Ureter (tissue), 1 donor: Measurements from ENCODE around the gene SLC9A5. TPM values are rescaled to one million over a fixed set of nuclear protein-coding genes. Genes with fewer than 3 reads are reported as not detected.
A peak's percentile ranks its signal among the peaks of the same experiment; 100 is the strongest.

Experiments used
- DNase-seq: peaks from one replicate; pipeline ENCODE4 v3.0.0-alpha.2; 2020; ENCODE audit warnings: low spot score
- total RNA-seq: library from RNA; stranded (reverse); gene quantifications from one replicate; pipeline ENCODE4 v1.2.4, GENCODE V29; 2023
- donor health status: DM: yes; HTN: yes; CAD: no.

The SLC9A5 gene
- total RNA-seq, 1 donor from 2014 or later: 0.86 TPM

DNA sequence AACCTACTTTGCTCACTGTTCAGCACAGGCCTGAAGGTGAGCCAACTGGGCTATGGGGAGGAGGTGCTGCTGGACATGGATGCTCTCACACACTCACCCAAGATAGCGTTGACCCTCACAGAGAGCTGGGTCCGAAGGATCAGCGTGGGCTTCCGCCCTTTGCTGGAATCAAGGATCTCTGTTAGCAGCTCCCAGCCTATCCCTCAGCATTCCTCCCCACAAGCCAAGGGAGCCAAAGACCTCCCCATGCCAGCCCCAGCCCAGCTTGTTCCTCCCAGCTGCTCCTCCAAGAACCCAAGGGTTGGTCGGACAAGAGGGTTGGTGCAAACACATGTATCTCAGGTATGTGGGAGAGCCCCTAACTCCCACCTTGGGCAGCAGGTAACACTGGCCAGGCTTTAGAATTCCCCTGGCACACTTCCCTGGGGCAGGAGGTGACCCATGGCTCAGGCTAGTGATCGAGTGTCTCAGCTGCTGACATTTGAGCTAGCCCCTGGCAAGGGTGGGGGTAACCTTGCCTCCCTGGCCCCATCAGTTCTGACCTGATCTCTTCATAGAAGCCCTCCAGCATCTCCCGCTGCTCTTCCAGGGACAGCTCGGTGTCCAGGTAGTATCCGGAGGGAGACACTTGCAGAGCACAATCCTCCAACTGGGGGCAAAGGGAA, 9.8 kb upstream of the SLC9A5 start:
- DNase-seq: no peak

DNA sequence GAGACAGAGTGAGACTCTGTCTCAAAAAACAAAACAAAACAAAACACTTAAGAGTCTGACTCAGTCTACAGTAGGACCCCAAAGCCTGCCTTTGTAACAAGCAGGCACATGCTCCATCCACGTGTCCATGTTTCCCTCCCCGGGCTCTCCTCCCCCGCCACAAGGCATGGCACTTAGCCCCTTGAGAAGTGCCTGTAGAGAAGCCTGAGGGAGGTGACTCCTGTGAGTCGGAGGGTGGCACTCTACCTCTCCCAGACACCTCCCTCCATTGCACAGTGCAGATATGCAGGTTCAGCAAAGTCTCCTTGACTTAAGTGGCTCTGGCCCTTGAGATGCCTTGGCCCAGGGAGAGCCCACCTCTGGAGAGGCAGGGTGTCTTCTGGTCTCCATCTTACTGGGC, 8.3 kb upstream of the SLC9A5 start:
- no peak for DNase-seq

DNA sequence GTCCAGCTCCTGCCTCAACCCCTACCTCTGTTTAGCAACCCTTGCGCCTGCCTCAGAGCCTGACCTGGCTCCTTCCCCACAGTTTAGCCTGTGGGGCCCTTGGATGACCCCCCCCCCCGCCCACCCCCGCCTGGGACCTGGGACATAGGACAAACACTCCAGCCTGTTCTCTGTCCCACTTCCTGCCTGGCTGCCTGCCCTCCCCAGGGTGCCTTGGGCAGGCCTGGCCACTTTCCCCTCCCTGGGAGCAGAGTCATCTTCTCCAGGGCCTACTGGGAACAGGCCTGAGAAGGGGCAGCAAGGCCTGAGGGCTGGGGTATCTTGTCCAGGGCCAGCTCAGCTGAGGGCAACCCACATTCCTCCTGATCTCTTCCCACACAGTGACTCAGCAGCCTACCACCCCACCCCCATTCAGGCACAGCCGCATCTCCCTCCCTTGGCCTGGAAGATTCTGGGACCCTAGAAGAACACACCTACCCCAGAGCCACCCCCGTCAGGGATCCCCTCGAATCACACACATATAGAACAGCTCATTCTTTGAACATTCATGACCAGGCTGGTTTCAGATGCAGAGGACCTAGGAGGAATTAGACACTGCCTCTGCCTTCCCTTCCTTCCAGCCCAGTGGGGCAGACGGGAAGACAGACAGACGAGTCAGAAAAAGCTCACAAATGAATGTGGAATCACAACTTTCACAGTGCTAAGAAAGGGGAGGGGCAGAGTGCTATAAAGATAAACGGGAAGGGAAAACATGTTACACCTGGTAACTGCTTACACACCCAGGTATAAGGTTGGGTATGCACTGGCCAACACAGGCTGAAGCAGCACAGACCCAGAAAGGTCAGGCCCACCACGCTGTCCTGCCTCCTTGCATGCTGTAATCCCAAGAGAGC, 7.5 kb upstream of the SLC9A5 start:
- DNase-seq: no peak

DNA sequence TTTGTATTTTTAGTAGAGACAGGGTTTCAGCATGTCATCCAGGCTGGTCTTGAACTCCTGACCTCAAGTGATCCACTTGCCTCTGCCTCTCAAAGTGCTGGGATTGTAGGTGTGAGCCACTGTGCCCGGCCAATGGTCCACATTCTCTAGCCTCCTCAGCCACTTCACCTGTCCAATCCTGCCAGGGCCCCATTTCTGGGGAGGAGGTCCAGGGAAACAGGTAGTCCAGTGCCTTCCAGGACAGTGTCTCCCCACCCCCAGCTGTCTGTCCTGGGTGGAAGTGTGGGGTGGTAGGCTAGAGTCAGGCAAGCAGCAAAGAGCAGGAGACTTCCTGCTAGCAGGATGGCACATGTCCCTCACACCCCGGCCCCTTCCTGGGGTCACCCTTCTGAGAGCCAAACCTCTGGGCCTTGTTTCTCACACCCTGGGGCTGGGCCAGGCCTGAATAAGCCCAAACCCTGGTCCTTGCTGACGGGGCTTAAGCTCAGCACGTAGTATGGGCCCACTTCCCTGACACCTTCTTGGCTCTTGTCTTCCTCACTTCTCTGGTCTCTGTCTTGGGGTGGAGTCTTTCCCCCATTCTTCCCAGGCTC, 6.5 kb upstream of the SLC9A5 start:
- no peak for DNase-seq

DNA sequence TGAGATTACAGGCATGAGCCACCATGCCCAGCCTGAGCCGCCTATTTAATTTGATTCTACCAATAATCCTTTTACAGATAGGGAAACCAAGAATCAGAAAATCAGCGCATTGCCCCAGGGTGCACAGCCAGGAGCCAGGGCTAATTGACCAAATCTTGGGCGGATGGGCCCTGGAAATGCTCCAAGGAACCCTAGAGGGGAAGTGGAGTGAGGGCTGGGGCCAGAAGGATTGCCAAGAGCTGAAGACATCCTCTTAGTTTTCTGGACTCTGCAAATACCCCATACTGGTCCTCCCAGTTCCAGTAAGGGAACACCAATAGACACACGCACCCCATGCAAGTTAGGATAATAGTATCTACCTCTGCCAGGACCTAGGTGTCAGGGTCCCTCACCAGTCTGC, 5.3 kb upstream of the SLC9A5 start:
- DNase-seq: no peak

DNA sequence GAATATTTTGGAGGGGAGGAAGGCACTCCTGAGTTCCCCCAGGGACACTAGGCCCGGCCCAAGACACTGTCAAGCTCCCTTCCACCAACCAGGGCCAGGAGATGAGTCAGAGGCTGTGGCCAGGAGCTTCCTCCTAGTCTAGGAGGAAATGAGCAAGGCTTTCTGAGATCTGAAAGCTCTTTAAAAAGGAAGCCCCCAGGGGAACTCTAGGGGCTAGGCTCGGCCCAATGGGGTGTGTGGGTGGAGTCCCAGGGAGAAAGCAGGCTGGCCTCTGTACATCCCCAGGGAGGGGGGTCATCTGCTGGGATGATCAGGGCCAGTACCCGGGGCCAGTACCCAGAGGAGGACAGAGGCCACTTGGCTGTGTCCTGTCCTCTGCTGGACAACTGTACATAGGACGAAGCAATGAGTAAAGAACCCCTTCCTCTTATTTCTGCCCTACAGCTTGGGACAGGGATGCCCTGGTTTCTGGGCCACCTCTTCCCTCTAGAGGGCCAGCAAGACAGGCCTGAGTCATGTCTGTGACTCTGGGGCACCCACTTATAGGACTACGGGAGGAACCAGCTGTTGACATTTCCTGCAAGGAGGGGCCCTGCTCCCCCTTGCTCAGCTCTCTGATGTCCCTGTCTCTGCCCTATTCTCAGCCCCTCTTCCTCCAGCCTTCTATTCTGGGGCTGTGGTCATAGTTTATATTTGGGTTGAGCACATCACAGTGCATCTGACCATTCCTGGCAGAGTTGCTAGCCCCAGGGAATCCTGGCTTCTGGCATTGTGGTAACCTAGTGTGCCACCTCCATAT, 4.2 kb upstream of the SLC9A5 start:
- DNase-seq: peak; percentile 75

DNA sequence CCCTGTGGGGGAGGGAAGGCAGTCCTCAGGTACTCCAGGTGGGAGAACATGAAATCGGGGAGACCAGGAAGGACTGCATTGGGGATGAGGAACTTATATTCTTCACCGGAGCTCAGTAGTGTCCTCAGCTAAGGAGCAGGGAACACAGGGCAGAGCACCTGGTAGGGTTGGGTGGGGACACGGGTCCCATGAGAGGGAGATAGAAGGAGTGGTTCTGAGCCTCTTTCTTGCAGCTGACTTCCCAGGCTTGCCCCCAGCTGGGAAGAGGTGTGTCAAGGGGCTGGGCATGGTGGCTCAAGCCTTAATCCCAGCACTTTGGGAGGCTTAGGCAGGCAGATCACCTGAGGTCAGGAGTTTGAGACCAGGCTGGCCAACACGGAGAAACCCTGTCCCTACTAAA, 3.6 kb upstream of the SLC9A5 start:
- DNase-seq: no peak

DNA sequence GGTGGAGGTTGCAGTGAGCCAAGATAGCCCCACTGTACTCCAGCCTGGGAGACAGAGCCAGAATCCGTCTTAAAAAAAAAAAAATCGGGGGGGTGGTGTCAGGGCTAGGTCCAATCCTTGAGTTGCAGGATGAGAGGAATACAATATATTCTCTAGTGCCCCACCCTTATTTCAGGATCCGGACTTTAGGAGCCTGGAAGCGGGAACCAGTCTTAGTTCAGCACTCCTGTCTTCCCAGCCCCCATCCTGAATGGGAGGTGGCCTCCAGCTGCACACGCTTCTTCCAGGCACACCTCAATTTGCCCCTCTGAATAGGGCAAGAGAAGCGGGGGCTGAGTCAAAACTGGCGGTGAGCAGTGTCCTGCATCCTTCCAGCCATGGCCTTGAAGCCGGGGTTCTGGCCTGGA, 3.1 kb upstream of the SLC9A5 start:
- DNase-seq: no peak

DNA sequence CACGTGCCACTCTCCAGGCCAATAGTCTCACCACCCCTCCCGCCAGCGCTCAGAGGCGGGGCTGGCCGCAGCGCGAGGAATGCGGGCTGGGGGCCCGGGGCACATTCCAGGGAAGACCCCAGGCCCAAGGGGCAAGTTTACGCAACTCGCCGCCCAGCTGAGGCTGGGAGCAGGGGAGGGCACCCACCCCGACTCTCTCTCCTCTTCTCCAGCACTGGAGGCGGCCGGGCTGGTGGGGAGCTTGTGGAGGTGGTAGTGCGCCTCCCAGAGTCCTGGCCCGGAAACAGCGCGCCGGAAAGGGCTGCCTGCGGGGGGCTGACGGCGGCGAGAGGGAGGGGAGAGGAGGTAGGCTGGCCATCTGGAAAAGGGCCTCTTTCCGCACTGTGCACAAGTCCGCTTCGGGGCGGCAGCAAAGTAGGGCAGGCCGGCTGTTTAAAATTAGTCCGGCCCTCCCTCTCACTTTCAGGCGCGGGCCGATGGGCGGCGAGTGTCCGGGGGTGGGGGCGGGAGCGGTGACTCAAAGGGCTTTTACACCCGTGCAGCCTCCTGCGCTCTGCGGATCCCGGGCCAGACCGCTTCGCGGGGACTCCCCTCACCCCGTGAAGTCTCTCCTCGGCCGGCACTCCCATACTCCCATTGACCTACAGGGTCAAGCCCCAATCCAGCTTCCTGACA, 2.6 kb upstream of the SLC9A5 start:
- peak; percentile 72 for DNase-seq

DNA sequence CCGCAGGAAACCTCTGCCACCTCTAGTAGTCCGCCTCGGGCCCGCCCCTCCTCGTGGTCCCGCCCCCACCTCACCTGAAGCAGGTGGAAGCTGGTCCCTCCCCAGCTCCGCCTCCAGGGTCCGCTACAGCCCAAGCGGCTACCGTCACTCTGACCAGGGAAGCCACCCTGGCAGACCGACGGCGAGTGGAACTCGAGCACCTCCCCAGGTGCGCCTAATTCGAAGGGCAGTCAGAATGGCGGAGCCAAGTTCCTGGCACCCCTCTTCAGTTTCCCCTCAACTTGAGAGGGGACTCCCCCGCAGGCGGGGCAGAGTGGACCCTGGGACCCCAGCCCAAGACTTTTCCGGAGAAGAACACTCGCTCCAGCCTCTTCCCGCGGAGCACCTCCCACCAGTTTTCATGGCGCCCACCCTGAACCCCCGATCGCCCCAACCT, 2.0 kb upstream of the SLC9A5 start:
- DNase-seq: peak; percentile 72

DNA sequence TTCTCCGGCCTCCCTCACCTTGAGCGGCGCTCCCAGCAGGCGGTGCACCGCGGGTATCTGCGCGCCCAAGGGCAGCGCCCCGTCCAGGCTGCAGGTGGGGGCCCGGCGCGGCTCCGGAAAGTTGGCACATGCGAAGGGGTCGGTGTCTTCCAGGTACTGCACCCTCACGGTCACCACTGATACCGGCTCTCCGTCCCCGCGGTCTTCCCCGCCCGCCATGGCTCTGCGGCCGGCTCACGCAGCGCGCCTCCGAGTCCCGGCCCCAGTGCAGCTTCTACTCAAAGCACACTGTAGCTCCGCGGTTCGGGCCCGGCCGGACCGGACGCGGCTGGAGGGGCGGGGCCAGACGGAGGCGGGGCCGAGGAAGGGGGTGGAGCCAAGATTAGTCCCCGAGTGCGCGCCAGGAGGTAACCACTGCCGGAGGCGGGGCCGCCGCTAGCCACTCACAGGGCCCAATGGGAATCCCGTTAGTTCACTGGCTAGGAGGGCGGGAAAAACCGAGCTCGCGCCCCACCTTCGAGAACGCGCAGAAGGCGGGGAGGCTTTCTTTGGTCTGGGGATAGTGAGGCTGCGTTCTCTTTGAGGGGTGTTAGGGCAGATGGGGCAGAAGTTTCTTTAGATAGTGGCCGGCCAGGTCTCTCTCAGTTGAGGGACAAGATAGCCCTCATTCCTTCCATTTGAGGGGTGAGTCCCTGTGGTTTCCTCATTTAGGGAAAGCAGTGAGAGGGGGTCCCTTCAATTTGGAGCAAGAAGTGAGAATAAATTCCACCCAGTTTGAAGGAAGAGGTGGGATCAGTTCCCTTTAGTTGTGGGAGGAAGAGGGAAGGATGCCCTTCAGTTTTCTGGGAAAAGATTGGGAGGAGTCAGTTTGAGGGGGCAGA, 1.3 kb upstream of the SLC9A5 start, which contains the start of gene FHOD1:
TSS of gene FHOD1 (minus strand) at position 290 of the 881 bp plus-strand sequence. CDS start at position 219, 71 bp downstream.
- DNase-seq: peak; percentile 98

DNA sequence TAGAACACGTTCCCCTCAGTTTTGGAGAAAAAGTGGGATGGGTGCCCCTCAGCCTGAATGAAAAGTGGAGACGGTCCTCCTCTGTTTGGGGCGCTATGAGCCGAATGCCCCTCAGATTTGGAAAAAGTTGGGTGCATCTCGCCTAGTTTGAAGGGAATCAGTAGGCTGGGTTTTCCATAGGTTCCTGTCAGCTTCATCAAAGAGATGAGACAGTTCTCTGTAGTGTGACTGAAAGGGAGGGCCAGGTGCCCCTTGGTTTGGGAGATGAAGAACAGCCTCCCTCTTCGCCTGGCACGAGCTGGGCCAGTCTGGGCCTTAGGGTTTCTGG, 742 bp upstream of the SLC9A5 start:
- no peak for DNase-seq

DNA sequence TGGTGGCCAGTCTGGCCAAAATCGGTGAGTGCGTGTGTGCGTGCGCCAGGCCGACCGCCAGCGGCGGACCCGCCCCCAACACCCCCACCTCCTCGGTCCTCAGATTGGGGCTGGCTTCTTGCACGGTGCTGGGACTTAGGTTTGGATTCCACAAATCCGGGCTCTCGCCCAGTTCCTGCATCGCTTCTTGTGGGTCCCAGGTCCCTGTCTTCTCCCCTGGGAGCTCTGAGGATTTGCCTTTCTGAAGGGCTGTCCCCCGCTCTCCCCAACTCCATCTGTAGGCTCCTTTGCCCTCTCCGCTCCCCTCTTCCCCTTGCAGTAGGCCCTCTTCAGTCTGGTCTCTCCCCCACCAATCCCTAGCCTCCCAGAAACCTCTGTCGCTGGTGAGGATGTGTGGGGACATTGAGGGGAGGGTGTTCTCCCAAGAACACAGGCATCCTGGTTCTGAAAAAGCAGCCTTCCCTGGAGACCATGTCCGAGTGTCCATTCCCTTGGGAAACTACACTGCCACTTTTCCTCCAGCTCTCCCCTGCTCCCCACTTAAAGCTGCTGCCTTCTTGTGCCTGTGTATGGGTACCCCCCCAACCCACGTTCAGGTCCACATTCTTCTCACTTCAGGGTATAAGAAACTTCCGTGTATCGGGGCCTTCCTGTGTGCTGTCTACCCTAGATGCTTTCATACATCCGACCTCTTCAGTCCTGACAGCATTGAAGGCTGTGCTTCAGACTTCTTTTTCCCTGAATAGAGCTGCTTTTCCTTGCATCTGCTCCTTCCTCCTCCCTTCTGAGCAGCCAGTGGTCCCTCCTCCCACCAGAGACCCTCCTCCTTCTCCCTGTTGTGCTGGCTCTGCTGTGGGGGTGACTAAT, 632 bp downstream of the SLC9A5 start:
- no peak for DNase-seq

DNA sequence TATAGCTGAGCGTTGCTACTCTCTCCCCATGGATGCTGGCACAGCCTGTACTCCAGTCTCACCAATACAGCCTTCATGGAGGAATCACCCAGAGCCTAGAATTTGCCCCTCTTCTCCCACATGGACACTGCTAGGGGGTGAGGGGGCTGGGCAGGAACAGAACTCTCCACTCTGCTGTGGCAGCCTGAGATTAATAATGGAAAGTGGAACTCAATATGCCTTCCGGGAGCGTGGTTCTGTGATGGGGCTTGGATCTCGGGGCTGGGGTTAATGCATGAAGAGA, 1.2 kb downstream of the SLC9A5 start:
- no peak for DNase-seq

DNA sequence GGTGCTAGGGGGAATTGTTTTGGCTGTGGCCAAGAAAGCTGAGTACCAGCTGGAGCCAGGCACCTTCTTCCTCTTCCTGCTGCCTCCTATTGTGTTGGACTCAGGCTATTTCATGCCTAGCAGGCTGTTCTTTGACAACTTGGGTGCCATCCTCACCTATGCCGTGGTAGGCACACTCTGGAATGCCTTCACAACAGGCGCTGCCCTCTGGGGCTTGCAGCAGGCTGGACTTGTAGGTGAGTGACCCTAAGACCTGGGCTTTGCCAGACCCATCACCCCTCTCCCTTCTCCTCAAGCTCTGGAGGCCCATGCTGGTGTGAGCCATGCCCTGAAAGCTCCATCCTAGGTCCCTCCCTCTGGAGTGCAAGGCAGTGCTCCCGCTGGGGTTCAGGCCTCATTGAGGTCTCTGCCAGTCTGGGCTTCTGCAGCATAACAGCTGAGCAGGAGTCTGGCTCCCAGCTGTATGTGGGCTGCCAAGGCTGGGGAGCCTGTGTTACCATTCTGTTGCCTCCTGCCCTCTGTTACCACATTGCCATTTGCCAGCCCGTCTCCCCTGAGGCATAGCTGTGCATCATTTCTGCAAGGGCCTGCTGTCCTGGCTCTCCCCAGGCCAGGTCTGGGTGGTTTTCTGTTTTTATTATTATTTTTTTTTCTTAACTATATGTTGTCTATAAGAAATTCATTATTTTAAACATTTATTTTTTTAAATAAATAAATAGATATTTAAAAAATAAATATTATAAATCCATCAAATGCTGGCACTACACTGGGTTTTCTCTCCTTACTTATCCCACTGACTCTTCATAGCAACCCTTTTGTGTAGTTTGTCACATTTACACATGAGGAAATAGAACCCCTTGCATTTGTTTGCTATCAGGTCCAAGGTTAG, 4.1 kb downstream of the SLC9A5 start:
- DNase-seq: no peak

DNA sequence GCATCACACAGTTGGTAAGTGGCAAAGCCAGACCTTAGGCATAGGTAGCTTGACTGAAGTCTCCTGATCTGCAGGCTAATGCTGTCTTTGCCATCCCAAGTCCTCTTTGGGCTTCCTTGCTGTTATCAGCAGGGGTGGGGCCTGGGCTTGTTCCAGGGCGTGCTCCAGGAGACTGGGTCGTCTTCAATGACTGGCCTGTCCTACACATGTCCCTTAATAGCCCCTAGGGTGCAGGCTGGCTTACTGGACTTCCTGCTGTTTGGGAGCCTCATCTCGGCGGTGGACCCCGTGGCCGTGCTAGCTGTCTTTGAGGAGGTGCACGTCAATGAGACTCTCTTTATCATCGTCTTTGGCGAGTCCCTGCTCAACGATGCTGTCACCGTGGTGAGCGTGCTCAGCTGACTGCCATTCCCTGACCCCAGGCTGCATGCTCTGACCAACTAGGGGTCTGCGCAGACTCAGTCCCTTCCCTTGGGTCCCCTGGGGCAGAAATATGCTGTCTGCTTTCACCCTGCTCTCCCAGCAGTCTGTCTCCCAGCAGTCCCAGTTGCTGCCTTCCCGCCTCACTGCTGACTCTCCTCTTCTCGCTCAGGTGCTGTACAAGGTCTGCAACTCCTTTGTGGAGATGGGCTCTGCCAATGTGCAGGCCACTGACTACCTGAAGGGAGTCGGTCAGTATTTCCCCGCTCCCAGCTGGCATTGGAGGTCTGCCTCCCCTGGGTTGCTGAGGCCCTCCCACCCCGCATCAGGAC, 6.2 kb downstream of the SLC9A5 start:
- no peak for DNase-seq

DNA sequence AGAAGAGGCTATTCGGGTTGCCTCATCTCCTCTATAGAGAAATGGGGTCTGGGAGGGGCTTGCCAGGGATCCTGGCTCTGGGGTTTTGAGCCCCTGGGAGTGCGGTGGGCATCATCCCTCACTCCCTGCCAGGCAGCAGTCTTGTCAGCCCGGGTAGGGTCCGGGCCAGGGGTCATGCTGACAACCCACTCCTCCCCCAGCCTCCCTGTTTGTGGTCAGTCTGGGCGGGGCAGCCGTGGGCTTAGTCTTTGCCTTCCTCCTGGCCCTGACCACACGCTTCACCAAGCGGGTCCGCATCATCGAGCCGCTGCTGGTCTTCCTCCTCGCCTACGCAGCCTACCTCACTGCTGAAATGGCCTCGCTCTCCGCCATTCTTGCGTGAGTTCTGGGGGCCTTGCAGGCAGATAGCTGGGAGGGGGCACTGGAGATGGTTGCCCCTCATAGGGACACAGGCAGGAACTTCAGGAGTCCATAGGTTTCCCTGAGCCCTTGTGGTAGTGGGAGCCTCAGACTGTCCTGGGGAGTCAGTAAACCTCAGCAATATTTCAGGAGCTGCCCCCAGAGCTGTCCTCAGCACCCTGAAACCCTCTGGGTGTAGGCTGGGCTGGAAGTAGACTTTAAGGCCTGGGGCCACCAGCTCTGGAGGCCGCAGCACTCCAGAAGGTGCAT, 6.9 kb downstream of the SLC9A5 start:
- no peak for DNase-seq
